ENCODE results near the gene KCNMA1.
A peak's percentile ranks its signal among the peaks of the same experiment; 100 is the strongest.

KCNMA1 gene

DNA sequence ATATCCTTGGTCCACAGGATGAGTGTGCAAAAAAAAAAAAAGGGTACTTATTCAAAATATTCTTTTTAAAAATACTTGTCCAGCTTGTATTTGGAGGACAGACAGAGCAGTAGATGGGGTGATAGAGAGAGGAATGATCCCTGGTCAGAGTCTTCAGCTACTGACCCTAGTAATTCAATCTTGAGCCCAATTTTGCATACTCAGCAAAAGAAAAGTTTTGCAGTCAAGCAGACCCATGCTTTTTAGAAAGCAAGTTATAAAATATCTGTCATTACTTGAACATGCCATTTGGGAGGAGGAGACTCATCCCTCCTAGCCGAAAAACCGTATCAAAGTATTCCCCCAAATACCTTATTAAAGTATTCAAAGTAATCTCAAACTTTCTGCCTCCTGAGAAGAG lies 585.0 kb downstream of the KCNMA1 start:
- no peak for DNase-seq

DNA sequence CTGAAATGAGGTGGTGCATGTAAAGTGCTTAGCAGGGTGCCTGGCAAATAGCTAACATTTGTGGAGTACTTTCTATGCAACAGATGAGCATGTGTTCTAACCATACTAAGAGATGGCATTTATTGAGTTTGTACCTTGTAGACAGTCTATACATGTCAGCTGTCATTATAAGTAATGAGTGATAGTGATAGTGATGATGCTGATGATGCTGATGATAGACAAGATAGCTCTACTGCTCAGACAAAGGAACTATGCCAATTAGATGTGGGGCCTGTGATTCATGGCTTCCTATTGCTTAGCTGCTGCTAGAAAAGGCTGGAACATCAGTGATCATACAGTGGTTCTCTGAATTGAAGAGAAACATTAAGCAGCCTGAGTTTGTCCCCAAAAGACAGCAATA lies 585.8 kb downstream of the KCNMA1 start:
- DNase-seq = no peak

DNA sequence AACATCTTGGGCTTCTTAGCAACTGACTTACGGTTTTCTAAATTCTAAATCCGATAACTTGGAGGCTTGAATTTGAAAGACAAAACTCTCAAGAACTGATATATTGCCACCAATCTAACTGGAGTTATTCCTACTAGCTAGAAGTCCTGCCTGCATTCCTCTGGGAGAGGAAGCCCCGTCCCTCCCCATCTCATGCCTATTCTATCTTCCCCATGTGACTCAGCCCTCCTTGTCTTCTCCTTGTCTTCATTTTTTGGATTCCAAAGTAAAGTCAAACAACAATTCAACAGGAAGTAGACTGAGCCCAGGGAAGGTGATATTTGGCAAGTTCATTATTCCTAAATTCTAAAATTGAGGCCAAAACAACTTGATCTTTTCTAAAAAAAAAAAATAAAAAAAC lies 587.7 kb downstream of the KCNMA1 start:
- no peak for DNase-seq

DNA sequence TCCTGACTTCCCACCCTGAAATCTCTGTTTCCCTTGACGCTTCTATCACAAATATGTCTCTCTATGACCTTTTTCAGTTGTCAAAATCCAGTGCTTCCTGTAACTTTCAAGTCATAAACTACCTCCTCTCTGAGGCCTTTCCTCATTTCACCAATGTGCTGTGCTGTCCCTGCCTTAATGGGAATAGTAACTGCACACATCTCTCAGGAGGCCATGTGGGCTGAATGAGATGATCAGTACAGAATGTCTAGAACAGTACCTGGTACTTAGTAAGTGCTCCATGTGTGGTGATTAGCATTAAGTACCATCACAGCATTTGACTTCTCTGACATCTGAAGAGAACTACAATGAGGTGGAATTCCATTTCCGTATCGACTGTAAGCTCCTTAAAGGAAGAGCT lies 588.5 kb downstream of the KCNMA1 start:
- no peak for DNase-seq

DNA sequence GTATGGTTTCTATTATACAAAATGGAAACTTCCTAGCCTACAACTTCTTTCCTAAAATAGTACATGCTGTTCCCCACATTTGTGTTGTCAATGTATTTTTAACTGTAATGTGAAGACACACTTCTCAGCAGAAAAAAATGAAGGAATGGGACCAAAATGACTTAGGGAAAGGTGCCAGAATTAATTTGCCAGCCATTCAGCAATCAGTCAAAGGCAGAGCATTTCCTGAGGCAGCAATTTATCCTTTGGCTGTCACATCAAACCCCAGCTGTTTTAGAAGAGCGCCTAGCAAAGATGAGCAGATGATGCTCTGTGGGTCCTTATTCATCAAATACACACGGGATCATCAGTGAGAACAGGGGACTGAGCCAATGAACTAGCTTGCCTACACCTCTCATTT lies 592.5 kb downstream of the KCNMA1 start:
- no peak for DNase-seq

DNA sequence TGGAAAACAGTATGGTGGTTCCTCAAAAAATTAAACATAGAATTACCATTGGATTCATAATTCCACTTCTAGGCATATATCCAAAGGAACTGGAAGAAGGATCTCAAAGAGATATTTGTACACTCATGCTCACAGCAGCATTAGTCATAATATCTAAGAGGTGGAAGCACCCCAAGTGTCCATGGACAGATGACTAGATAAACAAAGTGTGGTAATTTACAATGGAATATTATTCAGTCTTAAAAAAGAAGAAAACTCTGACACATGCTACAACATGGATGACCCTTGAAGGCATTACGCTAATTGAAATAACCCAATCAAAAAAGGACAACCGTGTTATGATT lies 594.2 kb downstream of the KCNMA1 start:
- DNase-seq = no peak

DNA sequence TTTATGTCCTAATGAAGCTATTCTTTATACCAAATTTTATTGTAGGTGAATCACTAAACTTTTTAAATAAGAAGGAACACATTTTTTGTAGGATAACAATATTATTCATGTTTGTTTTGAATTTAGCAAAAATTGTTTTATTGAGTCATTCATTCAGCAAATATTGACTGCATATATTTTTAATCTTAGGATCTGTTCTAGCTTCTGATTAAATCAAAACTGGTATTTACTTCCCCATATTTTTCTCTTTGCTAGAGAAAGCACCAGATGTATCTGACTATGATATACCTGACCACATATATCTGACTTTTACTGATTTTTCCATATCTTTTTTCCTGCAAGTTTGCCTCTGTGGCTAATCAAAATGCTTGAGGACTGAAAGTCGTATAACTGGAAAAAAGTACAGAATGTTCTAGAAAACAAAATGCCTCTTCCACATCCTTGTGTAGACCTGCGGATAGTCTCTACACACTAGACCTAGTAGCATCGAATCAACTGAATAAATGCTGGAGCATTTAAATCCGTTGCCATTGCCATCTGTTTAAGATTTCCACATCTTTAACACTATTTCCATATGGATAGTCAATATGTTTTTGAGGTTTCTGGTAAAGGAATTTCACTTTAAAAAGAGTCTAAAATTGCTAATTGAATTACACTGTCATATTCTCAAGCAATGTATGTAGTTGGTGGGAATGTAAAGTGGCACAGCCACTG lies 594.7 kb downstream of the KCNMA1 start:
- DNase-seq = no peak

DNA sequence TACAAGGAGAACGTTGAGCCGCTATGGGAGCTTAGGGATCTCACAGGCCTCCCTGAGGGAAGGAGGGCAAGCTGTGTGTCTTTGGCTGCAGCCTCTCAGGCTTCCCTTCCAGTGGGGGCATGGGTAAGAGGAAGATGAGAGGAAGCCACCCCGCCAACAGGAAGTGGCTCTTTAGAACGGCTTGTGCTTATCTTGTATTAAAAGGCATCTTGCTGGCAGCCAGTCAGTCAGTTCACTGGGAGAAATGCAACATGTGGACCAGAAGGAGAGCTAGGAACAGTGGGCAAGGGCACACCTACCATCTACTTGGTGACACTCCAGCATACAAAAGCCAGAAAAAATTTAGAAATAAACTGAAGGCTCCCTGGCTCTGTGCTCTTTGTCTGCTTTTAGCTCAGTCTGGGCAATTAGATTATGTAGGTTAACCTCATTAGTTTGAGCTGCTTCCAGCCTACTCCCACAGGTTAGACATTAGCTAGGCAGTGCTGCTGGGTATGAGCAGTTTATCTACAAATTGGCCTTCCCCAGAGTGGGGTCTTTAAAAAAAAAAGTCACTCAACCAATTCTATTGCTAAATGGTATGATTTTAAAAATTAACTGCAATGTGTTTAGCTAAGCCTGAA lies 595.9 kb downstream of the KCNMA1 start:
- no peak for DNase-seq

DNA sequence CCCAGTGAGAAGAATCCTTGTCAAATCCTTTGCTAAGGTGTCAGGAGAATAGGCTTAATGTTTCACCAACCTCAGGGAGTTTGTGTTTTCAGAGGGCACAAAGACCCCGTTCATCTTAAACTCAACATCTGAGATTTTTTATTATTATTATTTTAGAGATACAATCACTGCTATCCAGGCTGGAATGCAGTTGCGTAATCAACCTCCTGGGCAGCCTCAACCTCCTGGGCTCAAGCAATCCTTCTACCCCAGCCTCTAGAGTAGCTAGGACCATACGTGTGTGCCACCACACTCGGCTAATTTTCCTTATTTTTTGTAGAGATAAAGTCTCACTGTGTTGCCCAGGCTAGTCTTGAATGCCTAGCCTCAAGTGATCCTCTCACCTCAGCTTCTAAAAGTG lies 599.2 kb downstream of the KCNMA1 start:
- no peak for DNase-seq

DNA sequence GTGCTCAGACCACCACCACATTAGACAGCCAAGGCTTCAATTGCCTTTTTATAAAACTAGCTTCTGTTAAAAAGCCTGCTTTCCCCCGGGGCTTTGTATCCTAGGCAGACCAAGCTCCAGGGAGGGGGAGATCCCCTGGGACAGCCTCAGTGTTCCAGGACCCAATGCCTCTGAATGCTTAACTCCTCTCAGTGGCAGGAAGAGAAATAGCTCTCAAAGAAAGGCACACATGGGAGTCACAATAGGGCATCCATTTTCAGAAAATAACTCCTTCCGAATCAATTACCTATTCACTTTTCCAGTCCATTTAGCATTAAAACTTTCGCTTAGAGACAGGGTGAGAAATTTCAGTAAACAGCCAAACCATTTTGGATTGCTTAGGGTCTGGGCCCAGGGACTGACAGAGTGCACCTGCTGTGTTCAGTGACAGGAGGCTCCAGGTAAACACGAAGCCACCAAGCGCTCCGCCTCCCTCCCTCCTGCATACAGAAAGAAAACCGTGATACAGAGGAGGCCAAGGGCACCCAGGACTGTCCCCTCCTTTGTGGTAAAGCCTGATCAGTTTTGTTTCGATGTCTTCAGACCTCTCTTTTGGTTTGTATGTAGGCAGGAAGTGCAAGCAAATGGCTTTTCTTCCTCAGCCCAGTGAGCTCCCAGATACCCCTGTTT lies 599.7 kb downstream of the KCNMA1 start:
- DNase-seq = no peak

DNA sequence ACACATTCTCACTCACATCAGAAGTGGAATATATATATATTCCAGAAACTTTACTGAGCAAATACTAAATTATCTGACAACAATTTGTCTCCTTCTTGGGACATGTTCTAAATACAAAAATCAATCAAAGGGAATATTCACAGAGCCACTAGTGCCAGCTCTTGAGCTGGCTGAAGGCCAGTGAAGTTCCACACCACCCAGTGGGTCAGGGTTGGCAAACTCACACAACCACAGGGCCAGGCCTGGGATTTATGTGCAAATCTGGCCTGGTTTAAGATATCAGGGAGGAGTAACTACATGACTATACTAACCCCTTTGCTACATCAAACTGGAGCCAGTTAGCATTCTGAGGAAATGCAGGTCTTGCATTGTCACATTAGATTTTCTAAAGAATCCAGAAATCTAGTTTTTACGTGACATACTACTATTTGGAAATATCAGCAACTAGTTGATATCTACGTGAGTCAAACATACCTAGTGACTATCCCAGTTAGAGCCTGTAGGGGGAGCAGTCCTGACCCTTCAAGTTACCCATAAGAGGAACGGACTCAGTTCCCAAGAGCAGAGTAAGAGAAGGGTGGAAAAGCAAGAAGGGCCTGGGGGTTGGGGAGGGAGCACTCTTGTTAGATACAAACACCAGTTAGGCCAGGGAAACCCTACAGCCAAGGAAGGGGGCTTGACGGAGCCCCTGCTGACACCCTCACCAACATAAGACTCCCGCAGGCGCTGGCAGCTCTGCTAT lies 600.4 kb downstream of the KCNMA1 start:
- peak; percentile 37 for DNase-seq

DNA sequence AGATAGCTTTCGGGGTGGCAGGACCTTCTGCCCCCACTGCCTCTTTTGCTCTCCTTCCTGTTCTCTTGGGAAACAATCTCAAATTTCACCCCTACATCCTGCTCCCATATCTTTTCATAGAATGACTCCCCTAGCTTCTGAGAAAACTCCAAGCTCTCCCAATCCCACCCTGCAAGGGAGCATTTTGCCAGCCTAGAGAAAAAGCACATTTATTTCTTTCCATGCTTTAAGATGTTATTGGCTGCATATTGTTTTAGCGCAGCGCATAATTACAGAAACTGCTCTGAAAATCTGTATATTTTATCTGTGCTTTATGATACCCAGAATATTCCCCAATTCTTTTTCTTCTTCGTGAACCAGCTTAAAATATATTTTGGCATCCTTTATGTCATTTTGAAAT lies 601.3 kb downstream of the KCNMA1 start:
- DNase-seq = no peak

DNA sequence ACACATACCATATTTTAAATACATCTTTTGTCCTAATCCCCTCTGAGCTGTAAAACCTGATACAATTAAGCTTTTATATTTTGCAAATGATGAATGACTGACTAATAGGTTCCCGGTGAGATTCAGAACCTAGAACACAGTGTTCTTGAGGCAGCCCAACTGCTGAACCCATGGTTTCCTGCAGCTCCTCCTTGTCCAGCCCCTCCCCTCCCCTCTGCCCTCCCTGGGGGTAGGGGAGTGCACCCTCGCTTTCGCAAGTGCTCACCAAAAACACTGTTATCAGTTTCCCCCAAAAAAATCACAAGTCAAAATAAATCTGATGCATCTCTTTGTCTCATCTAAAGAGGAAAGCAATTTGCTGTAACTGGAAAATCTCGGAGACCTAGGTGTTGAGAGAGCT lies 602.8 kb downstream of the KCNMA1 start:
- no peak for DNase-seq

DNA sequence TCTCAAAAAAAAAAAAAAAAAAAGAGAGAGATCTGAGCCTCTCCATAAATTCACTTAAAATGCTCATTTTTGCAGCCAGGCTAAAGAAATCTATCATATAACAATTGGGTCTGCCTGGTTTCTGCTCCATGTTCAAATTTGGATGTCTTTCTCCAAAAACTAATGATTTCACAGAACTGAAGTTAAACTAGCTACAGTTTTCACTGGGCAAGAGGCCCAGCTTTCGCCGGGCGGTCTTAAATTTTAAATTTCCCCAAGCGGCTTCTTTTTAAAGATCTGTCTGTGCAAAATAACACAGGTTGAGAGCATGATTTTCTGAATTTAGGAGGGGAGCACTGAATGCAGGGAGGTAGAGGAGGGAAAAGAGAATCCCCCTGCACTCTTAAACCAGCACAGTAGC lies 603.4 kb downstream of the KCNMA1 start:
- no peak for DNase-seq

DNA sequence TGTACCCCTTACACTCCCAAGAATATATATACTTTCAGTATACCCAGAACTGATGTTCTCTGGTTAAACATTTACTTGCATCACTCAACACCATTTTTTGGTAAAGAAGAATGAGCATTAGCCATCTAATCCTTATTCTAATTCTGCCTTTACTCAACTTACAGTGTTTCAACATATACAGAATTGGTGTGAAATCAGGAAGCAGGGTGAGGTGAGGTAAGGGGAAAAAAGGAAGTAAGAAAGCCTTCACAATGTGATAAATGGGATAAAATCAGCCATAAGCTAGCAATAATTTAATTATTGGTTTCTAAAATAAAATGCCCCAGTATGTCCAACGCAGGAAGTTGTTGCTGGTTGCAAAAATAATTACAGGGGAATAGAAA lies 605.4 kb downstream of the KCNMA1 start:
- no peak for DNase-seq

DNA sequence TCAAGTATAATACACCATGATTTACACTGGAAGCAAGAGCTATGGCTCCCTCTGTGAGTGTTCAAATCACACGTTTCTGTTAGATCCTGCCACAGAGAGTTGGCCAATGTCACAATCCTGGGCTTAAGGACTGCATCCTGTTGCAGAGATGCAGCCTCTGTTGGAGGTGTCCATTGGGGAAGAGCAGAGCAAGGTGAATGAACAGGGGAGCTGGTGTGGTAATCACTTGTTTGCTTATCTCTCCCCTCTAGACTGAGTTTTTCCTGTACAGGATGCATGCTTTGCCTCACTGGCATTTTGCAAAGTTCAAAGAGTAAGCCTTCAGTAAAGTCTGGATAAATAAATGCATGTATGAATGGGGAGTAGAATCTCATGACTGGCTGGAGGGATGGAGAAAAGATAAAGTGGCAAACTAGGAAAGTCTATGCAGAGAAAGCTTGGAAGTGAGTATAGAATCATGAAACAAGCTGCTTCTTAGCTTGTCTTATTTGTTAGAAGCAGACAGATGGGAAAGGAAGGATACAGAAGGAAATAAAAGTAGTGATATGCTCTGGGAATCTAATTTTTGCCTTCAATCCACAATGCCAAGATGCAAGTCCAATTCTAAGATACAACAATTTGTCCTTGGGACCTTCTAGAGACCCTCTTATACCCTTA lies 605.9 kb downstream of the KCNMA1 start:
- DNase-seq = no peak

DNA sequence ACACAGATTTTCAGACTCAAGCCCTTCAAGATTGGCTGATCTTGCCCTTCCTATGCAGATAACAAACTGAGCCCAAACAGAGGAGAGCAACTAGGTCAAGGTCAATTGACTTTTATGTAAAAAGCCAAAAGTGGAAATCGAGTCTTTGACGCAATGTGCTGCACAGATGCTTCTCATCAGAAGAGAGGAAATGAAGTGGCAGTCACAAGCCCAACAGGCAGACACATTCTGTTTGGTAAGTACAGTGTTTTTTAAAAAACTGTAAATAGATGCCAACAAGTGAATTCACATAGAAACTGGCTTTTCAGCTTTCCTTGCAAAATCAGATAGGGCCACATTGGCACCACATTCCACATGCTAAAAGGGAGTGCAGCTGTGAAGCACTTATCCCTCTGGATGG lies 606.6 kb downstream of the KCNMA1 start:
- no peak for DNase-seq

DNA sequence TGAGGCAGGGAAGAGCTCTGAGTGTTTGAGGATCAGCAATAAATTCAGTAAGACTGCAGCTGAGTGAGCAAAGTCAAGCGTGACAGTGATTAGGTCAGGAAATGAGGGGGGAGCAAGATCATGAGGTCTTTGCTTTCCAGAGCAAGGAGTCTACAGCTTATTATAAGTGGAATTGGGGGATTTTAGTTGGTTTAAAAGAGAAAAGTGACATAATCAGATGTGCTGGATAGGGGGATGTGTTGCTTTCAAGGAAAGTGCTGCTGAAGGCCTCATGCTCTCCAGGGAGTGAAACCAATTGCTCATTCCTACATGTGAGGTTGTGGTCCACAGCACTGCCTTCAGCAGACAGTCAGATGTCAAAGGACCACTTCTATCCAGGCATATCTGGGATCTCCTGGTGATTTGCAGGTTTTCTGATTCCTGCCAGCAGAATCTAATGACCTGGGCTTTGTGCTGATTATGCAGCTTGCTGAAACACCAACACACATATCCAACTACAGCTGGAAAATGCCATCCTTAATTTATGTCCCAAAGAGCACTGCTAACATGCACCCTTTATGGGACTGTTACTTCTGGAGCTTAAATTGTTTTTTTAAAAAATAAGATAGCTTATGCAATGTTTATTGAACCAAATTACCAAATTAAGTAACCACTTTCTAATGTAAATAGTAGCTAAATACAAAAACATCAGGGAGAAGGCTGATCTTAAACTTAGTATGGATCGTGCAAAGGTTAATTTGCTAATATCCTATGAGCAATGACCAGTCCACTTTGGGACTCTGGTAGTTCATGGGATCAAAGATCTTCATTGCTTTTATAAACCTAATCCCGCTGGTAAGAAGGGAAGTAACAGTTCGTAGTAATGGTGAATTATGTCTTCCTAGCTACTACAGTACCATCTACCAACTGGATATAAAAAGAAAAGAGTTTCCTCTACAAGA lies 607.6 kb downstream of the KCNMA1 start:
- DNase-seq = no peak

DNA sequence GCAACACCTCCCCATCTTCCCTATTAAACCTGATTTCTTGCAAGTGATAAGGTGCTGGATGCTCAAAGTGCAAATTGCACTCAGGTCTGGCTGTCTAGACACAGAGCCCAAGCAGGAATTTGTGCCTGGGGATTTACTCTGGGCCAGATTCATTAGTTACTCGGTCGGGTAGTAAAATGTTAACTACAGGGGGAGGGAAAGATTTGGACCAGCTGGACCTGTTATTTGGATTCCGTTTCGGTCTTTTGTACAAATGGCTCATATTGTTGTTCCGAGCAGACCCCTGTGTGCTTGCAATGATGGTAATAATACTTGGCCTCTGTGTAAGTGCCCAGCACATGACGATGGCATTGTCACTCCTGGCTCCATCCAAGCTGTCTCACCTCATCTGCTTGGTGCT lies 609.6 kb downstream of the KCNMA1 start:
- no peak for DNase-seq

DNA sequence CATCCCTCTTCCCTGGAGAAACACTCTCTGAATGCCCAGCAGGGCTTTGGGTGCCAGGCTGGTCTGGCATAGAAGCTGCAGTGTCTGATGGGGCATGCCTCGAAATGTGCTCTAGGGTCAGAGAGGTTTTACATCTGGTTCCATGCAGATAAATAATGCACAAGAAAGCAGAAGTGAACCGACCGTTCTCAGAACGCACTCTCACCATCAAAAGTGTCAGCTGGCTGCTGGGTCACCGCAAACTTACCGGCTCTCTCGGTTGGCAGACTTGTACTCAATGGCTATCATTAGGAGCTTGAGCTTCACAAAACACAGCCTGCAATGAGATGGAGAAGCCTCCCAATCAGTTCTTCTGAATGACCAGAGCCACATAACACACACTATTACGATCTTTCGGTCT lies 610.0 kb downstream of the KCNMA1 start:
- no peak for DNase-seq

DNA sequence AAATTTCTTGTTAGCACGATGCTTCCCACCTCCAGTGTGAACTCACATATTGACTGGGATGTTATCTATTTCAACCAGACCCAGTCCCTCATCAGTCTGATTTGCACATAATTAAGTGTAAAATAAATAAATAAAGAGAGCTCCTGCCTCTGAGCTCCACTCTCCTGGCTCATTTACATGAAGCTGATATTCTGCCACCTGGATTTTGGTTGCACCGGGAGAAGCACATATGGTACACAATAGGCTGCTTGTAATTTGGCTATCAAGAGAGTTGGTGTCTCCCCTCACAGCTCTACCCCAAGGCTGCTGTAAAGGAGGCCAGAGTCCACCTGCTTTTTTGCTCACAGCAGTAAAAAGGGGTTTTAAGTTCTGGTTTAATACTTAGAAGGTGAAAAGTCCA lies 610.5 kb downstream of the KCNMA1 start:
- no peak for DNase-seq

DNA sequence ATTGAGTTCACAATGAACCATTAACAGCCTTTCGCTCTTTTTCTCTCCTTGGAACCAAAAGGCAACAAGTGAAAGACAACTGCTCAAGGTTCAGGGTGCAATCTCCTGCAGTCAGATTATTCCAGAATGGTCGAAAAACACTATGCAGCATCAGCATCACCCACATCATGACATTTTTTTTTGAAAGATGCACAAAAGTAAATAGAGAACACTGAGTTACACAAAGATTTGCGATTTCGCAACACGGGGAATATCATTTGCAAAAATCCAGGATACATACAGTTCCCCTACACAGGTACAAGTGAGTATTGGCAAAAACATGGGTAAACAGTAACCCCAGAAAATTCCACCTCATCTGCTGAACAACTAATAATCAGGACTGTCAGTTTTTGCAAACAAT lies 611.5 kb downstream of the KCNMA1 start:
- no peak for DNase-seq
